GM19043 (cell line): ENCODE data around the gene KY.

Source experiments
- ATAC-seq: cut with Tn5 transposase; IDR thresholded peaks from one replicate; pipeline ENCODE4 v1.9.1; 2021; ENCODE audit warnings: low read depth; ENCODE audit not compliant: unreplicated experiment

Gene KY

DNA sequence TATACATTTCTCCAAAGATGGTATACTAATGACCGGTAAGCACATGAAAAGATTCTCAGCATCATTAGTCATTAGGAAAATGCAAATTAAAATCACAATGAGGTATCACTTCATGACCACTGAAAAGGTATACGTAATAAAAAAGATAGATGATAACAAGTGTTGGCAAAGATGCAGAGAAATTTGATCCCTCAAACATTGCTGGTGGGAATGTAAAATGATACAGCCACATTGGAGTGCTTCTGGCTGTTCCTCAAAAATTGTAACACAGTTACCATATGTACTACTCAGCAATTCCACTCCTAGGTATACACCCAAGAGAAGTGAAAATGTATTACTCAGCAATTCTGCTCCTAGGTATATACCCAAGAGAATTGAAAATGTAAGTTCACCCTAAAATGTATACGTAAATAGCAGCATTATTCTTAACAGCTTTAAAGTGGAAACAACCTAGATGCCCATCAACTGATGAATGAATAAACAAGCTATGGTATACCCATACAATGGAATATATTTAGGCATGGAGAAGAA, 25.0 kb upstream of the KY start:
- no peak for ATAC-seq

DNA sequence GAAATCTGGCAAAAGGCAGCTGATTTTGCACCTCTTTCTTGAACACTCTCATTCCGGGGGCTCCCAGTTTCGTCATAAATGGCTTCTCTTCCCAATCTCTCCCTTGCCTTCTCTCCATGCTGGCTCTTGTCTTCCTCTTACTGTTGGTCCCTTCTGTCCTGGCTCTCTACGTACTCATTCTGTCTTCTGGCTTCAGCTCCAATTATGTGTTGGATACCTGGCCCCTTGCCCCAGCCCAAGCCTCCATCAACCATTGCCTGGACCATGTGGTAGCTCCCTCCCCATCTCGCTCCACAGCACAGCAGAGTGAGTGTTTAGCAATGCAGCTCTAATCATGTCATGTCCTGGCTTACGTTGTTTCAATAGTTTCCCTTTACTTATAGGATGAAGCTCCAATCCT, 21.7 kb upstream of the KY start:
- no peak for ATAC-seq

DNA sequence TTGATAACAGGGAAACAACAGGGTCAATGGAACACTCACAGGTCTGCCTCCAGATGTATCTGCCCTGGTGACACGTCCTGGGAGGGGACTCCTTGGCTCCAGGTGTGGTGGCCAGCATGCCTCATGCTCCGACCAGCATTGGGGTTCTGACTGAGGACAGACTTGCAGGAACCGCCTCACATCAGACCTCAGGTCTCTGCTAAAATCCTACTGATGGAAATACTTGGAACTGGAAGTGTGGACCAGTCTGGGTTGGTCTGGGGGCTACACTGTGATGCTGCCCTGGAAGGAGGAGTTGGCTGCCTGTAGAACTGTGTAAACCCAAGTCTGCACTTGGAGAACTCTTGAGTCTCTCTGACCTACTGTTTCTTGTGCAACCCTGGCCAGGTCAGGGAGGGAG, 17.1 kb upstream of the KY start:
- ATAC-seq, result no peak

DNA sequence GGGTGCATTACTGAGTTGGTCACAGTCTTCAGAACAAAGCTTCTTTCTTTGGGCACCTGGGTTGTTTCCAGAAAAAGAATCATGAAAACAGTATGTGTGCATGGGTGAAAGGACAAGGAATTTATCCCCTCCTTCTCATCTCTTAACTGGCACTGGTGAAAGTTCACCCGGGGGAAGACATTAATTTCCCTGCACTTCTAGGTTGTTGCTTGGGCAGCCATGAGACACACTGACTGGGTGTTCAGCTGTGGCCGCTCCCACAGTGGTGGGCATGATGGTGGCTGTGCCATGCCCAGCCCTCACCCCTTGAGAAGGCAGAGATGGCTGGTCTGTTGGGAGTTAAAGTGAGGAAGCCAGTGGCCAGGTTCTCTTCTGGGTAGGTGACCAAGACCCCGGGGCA, 16.6 kb upstream of the KY start:
- ATAC-seq, result no peak

GRCh38 chr3:134666885-134667284, 16.1 kb upstream of the KY start:
- ATAC-seq, result no peak

DNA sequence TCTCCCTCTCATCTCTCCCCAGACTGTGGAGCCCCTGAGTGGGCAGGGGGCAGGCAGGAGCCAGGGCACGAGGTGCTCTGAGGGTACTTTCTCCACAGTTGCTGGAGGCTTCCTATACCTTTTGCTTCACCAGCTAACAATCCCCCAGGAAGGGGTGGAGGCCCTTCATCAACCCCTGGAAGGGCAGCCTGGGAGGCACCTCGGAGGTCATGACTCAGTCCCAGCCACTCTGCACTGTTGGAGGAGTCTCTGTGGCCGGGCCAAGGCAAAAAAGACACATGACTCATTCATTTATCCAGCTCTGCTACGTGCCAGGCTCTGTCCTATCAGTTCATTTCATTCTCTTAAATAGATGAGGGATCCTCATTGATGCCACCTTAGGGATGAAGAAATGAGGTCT, 15.6 kb upstream of the KY start:
- ATAC-seq, result no peak

DNA sequence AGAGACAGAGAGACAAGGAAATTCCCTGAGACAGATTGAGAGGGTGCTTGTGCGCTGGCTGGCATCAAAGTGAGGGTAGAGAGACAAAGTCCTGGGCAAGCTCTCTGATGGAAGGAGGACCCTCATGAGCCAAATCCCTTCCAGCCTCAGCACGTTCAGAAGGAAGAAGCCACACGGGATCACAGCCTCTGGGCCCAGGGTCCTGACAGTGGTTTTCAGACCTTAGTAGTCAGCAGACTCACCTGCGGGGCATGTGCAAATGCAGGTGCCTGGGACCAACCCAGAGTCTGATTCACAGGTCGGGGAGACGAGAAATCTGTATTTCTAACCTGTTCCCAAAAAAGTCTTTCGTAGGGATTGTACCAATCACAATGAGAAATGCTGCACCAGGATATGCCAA, 15.2 kb upstream of the KY start:
- no peak for ATAC-seq

DNA sequence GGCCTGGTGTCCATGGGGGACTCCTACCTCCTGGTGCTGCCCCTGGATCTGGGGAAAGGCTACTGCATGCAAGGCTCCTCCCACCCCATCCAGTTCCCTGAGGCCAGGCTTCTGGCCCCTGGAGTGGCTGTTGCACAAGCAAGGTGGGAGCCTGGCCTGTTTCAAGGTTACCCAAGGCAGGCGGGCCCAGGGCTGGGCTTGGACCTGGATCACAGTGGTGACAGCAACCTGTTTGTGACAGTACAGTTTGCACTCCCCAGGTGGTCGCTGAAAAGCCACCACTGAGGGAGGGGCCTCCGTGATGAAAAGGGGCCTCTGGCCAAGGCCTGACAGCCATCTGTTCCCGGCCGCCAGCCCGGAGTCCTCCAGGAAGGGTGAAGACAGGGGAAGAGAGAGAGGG, 14.4 kb upstream of the KY start:
- no peak for ATAC-seq

- ATAC-seq, result no peak
Observed at GRCh38 chr3:134663721-134664456, 13.1 kb upstream of the KY start.

GRCh38 chr3:134660046-134660441, 9.2 kb upstream of the KY start:
- no peak for ATAC-seq

DNA sequence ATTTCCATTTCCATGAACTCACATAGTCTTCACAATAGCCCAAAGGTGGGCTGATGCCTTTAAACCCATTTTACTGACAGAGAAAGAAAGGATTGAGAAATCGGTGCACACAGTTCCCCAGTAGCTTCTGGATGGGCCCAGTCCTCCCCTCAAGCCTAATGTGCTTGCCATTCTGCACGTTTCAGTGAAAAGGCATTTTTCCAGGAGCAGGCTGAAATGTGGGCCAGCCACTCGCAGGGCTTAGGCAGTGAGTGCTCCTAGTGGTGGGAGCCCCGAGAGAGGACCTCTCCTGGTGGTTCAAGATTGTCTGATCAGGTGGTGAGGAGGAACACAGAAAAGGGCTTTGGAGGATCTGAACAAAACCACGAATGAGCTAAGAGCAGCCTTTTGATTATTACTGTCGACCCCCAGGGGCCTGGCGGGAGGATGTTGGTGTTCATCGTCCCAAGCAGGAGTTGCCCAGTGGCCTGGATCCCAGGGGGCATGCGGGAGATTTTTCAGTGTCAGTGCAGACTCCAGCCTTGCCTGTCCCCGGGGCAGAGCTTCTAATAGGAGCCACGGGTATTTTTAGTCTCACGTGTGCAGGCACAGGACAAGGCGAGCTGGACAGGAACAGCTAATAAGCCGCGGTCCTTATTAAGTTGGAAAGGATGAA, 8.7 kb upstream of the KY start:
- ATAC-seq, result no peak

GRCh38 chr3:134658555-134658954, 7.7 kb upstream of the KY start:
- no peak for ATAC-seq

DNA sequence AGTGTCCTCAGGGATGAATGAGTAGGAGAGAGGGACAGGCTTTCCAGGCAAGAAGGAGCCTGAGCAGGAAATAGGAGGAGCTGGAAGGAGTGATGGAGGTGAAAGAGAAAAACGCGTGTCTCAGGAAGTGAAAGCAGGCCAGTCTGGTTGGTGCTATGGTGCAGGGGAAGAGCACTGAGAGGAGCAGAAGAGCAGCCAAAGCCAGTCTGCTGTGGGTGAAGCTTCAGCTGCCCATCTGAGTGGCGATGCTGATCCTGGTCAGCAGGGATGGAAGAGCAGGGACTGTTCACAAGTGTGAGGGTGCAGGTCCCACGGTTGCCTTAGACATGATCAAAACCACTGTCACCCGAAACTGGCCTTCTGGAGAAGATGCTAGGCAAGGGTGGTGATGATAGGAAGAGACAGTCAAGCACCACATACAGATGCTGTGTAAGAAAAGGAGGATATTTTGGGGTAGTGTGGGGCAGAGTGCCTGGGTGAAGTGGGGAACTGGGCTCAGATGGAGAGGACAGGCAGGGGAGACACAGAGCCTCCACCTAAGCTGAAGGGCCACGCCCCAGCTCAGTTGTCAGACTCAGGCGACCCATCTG, 5.5 kb upstream of the KY start:
- ATAC-seq, result no peak

DNA sequence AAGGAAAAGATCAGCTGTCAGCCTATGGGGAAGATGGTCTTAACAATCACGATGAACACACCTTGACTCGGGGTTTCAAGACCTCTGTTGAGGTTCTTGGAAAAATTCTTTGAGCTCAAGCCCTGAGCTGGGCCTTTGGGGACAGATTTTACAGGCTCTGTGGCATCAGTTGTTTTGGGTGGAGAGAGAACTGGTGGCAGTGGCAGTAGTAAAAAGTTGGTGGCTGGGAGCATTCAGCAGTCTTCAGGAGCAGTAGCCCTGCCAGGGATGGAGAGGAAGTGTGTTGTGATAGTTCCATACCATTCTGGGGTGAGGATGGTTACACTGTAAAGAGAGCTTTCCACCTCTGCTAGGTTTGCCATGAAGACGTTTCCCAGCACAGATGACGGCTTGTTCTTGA, 4.9 kb upstream of the KY start:
- ATAC-seq, result no peak

DNA sequence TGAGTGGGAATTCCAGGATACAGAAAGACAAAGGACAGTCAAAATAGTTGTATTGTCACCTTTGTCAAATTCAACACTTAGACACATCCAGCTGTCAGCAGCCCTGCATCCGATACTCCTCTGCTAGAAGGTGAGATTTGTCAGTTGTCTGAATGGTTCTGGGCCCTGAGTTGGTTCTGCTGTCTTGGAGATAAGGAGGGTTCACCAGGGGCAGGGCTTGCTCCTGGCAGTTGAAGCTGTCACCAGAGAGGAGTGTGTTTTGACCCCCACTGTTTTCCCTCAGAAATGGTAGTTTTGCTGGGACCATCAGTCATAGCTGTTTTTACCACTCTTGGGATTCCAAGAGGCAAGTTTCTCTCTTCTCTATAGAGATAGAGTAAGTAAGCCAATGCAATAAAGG, 3.2 kb upstream of the KY start:
- ATAC-seq, result no peak

- no peak for ATAC-seq
Observed at GRCh38 chr3:134652886-134653630, 2.2 kb upstream of the KY start.

DNA sequence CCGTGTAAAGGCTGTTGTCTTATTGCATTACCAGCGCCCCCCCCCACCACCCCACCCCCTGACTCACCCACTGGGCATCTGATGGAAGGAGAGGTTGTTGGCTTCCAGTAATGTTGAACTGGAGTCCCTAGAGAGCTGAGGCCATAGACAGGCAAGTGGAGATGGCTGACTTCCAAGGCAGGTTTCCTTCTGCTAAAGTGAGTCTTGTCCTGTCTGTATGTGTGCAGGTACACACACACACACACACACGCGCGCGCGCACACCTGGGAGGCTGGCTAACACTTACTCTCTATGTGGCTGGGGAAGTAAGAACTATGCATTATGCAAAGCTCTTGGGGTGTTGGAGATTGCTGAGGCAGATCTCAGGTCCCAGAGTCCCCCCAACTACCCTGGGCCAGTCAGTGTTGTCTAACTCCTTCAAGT, 1.6 kb upstream of the KY start:
- no peak for ATAC-seq

DNA sequence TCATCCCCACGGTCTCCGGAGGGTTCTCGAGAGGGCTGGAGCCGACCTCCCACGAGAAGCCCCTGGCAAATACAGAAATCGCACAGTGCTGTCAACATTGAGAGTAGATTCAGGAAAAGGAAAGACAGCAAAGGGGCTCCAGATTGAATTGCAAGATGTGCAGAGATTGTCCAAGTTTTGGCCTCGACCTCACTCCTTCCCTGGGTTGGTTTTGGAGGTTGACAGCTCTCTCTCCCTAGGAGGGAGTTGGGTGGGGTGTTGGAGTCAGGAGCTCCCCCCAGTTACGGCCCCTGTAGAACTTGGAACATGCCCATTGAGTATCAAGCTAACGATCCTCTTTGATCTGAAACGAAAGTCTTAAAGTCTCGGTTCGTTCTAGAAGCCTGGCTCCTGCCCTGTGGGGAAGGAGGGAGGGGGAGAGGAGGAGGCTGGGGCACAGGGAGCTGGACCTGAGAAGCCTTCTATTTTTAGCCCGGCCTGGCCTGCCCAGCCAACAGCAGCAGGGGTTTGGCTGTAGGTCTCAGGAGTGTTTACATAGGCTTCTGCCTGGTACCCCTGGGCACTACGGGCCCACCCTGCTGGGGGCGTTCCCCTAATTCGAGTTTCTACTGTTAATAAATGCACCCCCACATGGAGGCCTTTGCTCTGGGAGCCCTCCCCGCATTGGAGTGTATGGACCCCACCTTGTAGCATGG, 672 bp upstream of the KY start:
- ATAC-seq, result no peak

GRCh38 chr3:134649106-134649705, 1.6 kb downstream of the KY start:
- no peak for ATAC-seq
